HG02884 (cell line): Measurements from ENCODE around the gene PPTC7.
"Not testable (repeated sequence)": the region's sequence is repeated elsewhere in the genome, so short reads cannot be mapped to it uniquely, and the experiment has no call there.

Experiments
- ATAC-seq: cut with Tn5 transposase; IDR thresholded peaks from one replicate; pipeline ENCODE4 v1.9.1; 2021; ENCODE audit warnings: mild to moderate bottlenecking, moderate library complexity; ENCODE audit not compliant: unreplicated experiment

Gene PPTC7

GRCh38 chr12:110562386-110562785, 20.7 kb downstream of the PPTC7 start:
- not testable (repeated sequence) for ATAC-seq

- no peak for ATAC-seq
Observed at GRCh38 chr12:110561471-110562201, 21.5 kb downstream of the PPTC7 start.

- ATAC-seq: no peak
Observed at GRCh38 chr12:110560946-110561345, 22.2 kb downstream of the PPTC7 start.

DNA sequence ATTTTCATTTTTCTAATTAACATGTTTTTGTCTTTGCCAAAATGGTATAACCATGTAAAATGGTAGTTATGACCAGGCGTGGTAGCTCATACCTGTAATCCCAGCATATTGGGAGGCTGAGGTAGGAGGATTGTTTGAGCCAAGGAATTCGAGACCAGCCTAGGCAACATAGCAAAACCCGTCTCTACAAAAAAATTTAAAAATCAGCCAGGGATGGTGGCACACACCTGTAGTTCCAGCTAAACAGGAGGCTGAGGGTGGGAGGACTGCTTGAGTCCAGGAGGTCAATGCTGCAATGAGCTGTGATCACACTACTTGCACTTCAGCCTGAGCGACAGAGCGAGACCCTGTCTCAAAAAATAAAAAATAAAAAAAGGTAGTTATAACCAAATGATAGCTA, 23.1 kb downstream of the PPTC7 start:
- ATAC-seq: no peak

- ATAC-seq: not testable (repeated sequence)
Observed at GRCh38 chr12:110558945-110559344, 24.2 kb downstream of the PPTC7 start.

GRCh38 chr12:110557300-110557699, 25.8 kb downstream of the PPTC7 start:
- ATAC-seq: no peak

DNA sequence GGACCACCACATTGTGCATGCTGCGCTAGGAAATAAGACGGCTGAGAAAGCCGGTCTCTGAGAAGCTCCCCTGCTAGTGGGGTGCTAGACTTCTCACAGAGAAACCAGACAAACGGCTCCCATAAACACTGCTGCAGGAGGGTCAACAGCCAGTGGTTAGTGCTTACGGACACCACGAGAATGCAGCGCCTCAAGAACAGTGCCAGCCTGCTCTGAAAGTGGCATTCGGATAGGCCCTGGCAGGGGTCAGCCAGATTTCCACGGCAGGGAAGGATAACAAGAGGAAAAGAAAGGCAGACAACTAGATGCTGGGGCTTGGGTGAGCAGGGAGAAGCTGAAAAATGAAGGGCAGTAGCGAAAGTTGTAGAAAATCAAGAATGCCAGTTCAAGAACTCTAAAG, 26.4 kb downstream of the PPTC7 start:
- no peak for ATAC-seq

GRCh38 chr12:110555577-110556406, 27.3 kb downstream of the PPTC7 start:
- no peak for ATAC-seq

- no peak for ATAC-seq
Observed at GRCh38 chr12:110554184-110554583, 28.9 kb downstream of the PPTC7 start.

GRCh38 chr12:110550981-110551380, 32.1 kb downstream of the PPTC7 start:
- no peak for ATAC-seq

DNA sequence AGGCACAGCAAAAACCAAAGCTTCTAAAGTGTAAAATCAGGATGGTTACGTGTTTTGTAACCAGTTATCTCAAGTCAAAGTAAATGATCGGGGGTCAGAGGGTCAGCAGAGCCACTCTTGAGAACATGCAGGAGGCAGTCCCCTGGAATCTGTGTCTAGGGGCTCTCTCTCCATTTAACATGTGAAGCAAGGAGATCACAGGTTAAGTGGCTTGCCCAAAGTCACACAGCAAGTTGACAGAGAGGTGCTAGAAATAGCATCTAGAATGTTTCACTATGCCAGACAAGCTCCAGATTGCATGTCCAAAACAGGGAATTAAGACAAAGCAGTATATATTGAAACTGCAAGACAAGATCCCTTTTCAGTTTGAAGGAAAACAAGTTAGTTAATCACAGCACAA, 33.4 kb downstream of the PPTC7 start:
- ATAC-seq: no peak

DNA sequence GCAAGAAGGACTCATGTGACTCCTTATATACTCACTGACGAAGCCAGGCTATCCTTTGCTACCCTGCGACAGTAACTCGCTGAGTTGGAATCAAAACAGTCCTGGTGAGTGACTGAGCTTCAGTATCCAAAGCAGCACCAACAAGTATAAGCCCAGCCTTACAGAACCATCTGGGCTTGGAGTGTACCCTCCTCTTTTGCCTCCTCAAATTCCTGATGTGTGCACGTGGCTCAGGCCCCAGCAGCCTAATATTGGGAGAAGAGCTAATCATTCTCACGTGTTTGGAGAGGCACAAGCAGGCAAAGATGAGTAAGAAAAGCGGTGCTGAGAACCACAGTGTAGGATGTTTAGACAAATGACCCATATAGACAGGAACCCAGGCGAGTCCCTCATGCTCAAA, 34.4 kb downstream of the PPTC7 start:
- no peak for ATAC-seq

- no peak for ATAC-seq
Observed at GRCh38 chr12:110547090-110547489, 36.0 kb downstream of the PPTC7 start.

- no peak for ATAC-seq
Observed at GRCh38 chr12:110546339-110546738, 36.8 kb downstream of the PPTC7 start.

- no peak for ATAC-seq
Observed at GRCh38 chr12:110545812-110546211, 37.3 kb downstream of the PPTC7 start.

DNA sequence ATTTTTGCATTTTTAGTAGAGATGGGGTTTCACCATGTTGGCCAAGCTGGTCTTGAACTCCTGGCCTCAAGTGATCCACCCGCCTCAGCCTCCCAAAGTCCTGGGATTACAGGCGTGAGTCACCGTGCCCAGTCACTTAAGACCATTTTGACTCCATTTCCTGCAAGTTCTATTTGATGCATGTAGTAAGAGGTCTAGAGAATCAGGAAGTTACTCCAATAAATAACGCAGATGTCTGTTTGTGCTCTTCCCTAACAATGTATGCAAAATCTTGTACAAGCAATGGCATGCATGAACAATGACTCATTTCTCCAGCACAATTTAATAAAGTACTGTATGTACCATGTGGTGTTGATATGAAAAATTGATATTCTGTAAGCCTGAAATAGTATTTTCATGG, 37.9 kb downstream of the PPTC7 start:
- ATAC-seq: not testable (repeated sequence)

GRCh38 chr12:110543965-110544364, 39.2 kb downstream of the PPTC7 start:
- no peak for ATAC-seq

- no peak for ATAC-seq
Observed at GRCh38 chr12:110543252-110543959, 39.7 kb downstream of the PPTC7 start.

- no peak for ATAC-seq
Observed at GRCh38 chr12:110540048-110540447, 43.1 kb downstream of the PPTC7 start.

- no peak for ATAC-seq
Observed at GRCh38 chr12:110538869-110539622, 44.1 kb downstream of the PPTC7 start.
